ENCODE data around the gene GALNT17. TPM values are rescaled to one million over a fixed set of nuclear protein-coding genes. Genes with fewer than 3 reads are reported as not detected.

GALNT17 gene
- polyA plus RNA-seq, 2 of the 4 experiments (the other 2 are of a cell fraction), result not detected

- TF ChIP-seq MAZ (IDR thresholded peaks at IDR 0.05; ENCODE audit: borderline replicate concordance, low read depth, low read length), result no peak
- no peak for TF ChIP-seq CTCF (IDR thresholded peaks at IDR 0.05)
- no peak for TF ChIP-seq POLR2A (IDR thresholded peaks at IDR 0.05; ENCODE audit: low read length)
- TF ChIP-seq CHD4 (IDR thresholded peaks at IDR 0.05; ENCODE audit: borderline replicate concordance), result no peak
- TF ChIP-seq HEYL (CRISPR knock-in tag; IDR thresholded peaks at IDR 0.05), result no peak
- TF ChIP-seq RNF2 (IDR thresholded peaks at IDR 0.05; ENCODE audit: borderline replicate concordance, low read depth), result no peak
- no peak for TF ChIP-seq EP300 (IDR thresholded peaks at IDR 0.05)
- TF ChIP-seq HDAC2 (IDR thresholded peaks at IDR 0.05), result no peak
- TF ChIP-seq CBX2 (IDR thresholded peaks at IDR 0.05; ENCODE audit: borderline replicate concordance, low read depth), result no peak
- TF ChIP-seq KDM5A (IDR thresholded peaks at IDR 0.05), result no peak
- TF ChIP-seq JUN (IDR thresholded peaks at IDR 0.05), result no peak
- TF ChIP-seq JUNB (IDR thresholded peaks at IDR 0.05), result no peak
- TF ChIP-seq HOXB13 (CRISPR knock-in tag; IDR thresholded peaks at IDR 0.05; ENCODE audit: low read depth), result no peak
- TF ChIP-seq NR3C1 (IDR thresholded peaks at IDR 0.05), result no peak
- no peak for TF ChIP-seq GATA3 (IDR thresholded peaks at IDR 0.05; ENCODE audit: borderline replicate concordance)
- no peak for TF ChIP-seq RCOR1 (IDR thresholded peaks at IDR 0.05; ENCODE audit: low read depth, low read length)
- TF ChIP-seq ZC3H11A (IDR thresholded peaks at IDR 0.05), result no peak
- no peak for TF ChIP-seq ZFP36 (IDR thresholded peaks at IDR 0.05; ENCODE audit: borderline replicate concordance, partially characterized antibody)
- TF ChIP-seq SREBF2 (IDR thresholded peaks at IDR 0.05), result no peak
- FAIRE-seq (no peak), ATAC-seq (no peak), DNase-seq (ENCODE audit: low read depth in 1 of 2, low spot score in 1 of 2) (no peak)
- WGBS (ENCODE audit: missing lambda C conversion rate), result 50% methylated on average over 6 of the region's 6 CpGs
- Histone ChIP-seq H3K4me2 (no peak overlapping the region), H3K4me1 (no peaks in the 10 kb centered on the region), H3K9me3 (no peaks in the 10 kb centered on the region), H3K27ac (no peak overlapping the region), H3K4me3 (no peak overlapping the region)
- CTCF ChIA-PET, result interaction anchor here (0.6 kb wide), 1 partner anchor 16 kb away, joined by 3 read pairs; no protein-coding TSS in a partner anchor
- POLR2A ChIA-PET, result no interaction called here
These were observed 435.0 kb downstream of the GALNT17 start for GRCh38 chr7:71566991-71567390.

DNA sequence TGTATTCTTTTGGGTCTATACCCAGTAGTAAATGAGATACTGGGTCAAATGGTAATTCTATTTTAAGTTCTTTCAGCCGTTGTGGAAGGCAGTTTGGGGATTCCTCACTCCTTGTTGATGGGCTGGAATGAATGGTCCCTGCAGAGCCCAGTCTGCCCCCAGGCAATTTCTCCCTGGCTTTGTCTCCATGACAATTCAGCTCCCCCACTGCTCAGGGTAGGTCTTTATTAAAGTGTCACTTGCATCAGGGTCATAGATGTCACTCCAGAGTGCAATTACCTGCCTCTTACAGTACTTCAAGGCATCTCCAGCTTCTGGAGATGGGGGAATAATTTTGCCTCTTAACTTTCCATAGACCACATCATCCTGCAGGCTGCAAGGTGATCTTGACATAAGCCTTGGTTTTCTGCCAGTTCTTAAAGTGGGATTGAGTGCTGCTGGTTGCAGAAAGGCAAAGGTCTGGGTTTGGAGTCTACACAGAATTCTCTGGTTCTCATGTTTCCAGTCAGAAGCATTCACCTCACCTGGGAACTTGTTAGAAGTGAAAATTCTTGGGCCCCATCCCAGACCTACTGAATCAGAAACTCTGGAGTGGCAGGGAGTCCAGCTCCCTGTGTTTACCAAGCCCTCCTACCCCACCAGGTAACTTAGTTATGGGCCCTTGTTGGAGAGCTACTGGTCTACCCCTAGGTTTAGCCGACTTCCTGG, 442.4 kb downstream of the GALNT17 start:
- FAIRE-seq, result no peak
- ATAC-seq, result no peak

More for the DNA sequence above, 442.4 kb downstream of the GALNT17 start:
- WGBS (ENCODE audit: missing lambda C conversion rate), result 7% methylated on average over 2 of the region's 2 CpGs
- no peak for TF ChIP-seq NPAS2 (CRISPR knock-in tag; IDR thresholded peaks at IDR 0.05; ENCODE audit: borderline replicate concordance)
- no peak for TF ChIP-seq RARB (CRISPR knock-in tag; IDR thresholded peaks at IDR 0.05)
- TF ChIP-seq PBX3 (IDR thresholded peaks at IDR 0.05), result no peak
- TF ChIP-seq, protein P1, sequence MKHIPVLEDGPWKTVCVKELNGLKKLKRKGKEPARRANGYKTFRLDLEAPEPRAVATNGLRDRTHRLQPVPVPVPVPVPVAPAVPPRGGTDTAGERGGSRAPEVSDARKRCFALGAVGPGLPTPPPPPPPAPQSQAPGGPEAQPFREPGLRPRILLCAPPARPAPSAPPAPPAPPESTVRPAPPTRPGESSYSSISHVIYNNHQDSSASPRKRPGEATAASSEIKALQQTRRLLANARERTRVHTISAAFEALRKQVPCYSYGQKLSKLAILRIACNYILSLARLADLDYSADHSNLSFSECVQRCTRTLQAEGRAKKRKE (CRISPR knock-in tag; IDR thresholded peaks at IDR 0.05; ENCODE audit: low read depth), result no peak
- no peak for TF ChIP-seq NR3C1 (IDR thresholded peaks at IDR 0.05)
- TF ChIP-seq FOSL2 (IDR thresholded peaks at IDR 0.05), result no peak
- no peak for TF ChIP-seq FOSL2 (CRISPR knock-in tag; IDR thresholded peaks at IDR 0.05)
- Histone ChIP-seq H3K4me3 (no peak overlapping the region), H3K27ac (no peak overlapping the region), H3K9me3 (no peaks in the 10 kb centered on the region; the same call in 1 of the 3 replicates), H3K4me2 (no peak overlapping the region), H3K4me1 (no peaks in the 10 kb centered on the region)
- DNase-seq (ENCODE audit: low read depth in 1 of 2, low spot score in 1 of 2), result no peak
- POLR2A ChIA-PET, result no interaction called here
- CTCF ChIA-PET, result no interaction called here
